HG03103 (cell line): ENCODE measurements around the gene ATXN2.
A peak's percentile ranks its signal among the peaks of the same experiment; 100 is the strongest.

ENCODE experiments used
- ATAC-seq: cut with Tn5 transposase; IDR thresholded peaks from one replicate; pipeline ENCODE4 v1.9.1; 2021; ENCODE audit warnings: low read depth; ENCODE audit not compliant: unreplicated experiment

The ATXN2 gene

DNA sequence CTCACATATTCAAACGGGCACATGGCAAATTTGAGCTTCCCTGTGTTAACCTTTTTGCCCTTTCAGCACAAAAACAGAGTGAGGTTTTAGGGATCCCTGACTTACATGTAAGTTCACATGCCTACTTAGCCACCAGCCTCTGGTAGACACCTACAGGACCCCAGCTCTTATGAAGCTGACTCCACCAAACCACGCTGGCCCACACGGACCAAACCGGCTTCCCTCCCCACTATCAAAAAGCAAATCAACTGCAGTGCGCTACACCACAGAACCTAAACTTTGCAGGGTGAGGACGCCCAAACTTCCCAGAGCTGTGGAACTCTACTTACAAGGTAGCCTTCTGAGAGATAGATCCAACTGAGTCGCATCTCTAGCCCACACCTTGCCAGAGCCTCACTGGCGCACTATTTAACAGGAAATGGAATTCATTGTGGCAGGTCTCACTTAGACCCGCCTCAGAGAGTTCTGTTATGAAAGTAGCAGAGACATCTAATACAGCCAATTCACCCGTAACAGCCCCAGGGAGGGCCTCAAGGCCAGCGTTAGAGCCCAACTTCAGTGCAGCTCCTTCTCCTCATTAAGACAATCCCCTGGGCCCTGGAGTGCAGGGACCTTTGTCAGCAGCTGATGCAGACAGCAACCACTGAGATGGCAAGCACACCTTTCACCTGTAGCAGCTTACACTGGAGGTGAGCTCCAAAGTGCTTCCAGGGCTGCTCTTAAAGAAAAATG lies 144.2 kb downstream of the ATXN2 start:
- ATAC-seq = no peak

GRCh38 chr12:111454311-111454710 lies 144.8 kb downstream of the ATXN2 start:
- ATAC-seq = no peak

- ATAC-seq = no peak
These were observed 145.8 kb downstream of the ATXN2 start for GRCh38 chr12:111453071-111453989.

DNA sequence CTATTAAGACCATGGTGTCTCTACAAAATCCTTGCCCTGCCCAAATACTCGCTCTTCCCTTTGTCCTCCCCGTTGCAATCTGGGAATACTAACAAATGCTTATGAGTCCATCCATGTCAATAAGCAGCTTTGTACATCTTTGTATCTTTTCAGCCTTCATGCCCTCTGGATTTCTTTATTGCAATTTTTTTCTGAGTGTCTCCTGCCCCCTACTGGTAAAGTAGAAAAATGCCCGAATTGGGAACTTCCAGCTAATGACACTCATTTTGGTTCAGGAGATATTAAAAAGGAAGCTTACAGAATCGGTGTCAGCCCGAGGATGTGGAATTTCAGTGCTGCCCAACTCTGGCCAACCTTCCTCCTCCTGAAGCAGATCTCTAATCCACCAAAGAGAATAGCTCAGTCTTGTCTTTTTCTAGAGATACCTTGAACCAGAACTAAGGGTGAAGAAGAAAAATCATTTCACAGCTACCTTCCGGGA lies 147.4 kb downstream of the ATXN2 start:
- no peak for ATAC-seq

DNA sequence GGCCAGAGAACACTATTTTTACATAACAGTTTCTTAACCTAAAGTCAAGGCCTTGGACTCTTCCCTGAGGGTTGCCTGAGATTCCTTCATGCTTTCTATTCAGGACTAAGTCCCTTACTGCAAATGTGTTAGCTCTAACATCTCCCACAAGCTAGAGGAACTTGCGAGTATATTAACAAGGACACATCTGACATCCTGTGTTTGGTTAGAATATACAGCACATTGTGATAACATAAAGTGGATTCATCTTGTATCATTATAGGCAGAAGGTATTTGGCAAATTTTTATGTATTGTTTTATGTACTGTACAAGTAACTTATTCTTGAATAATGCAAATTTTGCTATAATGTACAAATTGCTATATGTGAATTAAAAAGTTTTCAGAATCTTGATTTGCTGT lies 147.9 kb downstream of the ATXN2 start:
- ATAC-seq = no peak

DNA sequence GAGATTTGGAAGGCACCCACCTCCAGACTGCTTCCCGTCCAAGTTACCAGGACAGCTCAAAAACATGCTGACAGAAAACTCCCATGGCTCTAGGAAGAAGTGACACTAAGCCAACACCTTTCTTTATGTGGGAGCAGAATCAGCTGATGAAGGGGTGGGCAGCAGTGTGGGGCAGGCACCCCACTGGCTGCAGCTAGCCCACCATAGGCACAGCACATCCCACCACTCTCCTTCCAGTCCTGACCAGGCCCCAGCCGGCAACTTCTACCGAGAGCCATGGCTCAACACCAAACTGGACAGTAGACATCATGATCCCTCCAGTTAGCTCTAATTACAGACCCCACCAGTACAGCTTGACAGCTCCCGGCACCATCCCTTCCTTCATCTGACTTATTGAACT lies 148.4 kb downstream of the ATXN2 start:
- ATAC-seq = no peak

- ATAC-seq = no peak
These were observed 150.0 kb downstream of the ATXN2 start for GRCh38 chr12:111448846-111449790.

GRCh38 chr12:111448266-111448830 lies 150.8 kb downstream of the ATXN2 start:
- ATAC-seq = no peak

DNA sequence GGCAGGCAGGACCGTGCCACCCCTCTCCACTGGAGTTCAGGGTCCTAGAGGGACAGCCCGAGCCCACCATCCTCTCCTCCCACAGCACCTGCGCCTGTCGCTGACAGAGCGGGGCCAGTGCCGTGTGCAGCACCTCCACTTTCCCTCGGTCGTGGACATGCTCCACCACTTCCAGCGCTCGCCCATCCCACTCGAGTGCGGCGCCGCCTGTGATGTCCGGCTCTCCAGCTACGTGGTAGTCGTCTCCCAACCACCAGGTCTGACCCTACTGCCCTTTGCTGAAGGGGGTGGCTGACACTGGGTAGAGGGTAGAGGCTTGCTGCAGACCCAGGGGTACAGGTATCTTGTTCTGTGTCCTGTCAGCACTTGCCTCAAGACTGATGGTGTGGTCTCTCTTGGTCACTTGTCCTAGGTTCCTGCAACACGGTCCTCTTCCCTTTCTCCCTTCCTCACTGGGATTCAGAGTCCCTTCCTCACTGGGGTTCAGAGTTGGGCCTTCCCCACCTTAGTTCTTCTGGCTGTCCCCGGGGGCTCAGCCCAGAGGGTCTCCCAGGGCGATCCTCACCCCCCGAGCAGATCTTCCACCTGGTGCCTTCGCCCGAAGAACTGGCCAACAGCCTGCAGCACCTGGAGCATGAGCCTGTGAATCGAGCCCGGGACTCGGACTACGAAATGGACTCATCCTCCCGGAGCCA lies 151.4 kb downstream of the ATXN2 start:
- no peak for ATAC-seq

DNA sequence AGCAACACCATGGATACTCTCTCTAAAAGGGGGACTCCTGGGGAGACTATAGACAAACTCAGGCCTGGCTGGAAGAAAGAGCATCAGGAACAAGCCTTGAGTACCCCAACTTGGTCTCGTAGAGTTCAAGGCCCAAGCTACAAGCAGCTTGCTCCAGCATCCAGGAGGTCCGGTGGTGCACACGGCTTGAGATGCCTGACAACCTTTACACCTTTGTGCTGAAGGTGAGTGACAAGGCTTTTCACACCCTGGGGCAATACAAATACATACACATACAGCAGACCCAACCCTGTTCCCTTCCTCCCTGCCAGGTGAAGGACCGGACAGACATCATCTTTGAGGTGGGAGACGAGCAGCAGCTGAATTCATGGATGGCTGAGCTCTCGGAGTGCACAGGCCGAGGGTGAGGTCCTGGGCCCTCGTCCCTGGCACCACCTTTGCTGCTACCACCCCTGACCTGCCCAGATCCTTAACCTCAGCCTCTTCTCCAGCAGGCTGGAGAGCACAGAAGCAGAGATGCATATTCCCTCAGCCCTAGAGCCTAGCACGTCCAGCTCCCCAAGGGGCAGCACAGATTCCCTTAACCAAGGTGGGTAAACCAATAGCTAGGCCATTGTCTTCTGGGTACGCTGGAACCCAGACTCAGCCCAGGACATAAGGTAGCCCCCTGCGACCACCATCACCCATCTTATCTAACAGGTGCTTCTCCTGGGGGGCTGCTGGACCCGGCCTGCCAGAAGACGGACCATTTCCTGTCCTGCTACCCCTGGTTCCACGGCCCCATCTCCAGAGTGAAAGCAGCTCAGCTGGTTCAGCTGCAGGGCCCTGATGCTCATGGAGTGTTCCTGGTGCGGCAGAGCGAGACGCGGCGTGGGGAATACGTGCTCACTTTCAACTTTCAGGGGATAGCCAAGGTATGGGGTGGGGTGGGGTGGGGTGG lies 152.2 kb downstream of the ATXN2 start:
- ATAC-seq = no peak

- no peak for ATAC-seq
These were observed 153.2 kb downstream of the ATXN2 start for GRCh38 chr12:111445726-111446581.

DNA sequence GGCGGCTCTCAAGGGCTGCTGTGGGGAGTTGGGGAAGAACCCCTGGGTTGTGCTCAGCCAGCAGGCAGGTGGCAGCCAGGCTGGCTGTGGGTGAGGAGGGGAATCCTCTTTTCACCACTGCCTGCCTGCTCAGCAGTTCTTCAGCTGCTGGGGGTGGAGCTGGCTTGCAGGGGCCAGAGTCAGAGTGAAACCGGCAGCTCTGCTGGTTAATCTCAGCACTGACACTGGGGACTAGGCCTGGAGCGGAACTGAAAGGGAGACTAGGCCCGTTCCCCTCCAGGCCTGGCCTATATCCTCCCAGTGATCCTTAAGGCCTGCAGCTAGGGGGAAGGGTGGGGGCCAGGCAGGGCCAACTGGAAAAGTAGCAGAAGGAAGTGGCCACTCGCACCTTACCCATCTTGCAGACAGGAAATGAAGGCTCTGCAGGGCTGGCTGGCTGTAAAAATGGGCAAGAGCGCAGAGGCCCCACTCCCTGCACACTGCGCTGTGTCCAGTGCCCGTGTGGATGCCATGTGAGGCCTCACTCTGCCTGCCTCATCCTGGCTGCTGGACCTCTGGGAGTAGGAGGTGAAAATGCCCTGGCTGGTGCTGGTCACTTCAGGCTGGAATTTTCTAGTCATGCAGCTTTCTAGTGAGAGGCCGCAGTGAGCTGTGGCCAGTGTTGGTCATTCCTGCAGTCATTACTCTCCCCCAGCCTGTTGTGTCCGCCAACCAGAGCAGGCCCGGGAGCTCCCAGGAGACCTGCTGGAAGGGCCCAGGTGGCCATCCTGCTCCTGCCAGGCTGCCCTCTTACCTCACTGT lies 154.0 kb downstream of the ATXN2 start:
- peak; percentile 83 for ATAC-seq

DNA sequence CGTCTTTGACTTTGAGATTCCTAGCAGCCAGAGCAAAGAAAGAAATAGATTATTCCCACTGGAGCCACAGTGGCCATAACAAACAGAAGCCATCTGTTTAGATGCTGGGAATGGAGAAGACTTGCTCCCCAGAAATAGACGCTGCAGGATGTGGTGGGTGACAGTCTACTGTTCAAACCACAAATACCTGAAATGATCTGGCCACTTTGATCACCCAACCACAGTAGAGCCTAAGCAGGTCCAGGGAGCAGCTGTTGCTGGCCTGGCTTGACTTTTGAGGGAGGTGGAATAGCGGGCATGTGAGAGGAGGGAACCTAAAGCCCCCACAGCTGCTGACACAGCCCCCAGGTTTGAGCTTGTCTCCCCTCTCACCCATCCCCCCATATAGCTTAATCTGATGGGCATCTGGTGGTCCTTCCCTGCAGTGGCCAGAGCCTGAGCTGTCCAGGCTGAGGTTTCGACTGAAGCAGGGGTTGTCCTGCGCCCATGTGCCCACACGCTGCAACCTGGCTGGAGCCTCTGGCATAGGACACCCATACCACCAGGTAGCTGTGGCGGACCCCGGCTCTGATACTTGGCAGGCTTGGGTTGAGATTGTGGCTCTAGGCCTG lies 154.7 kb downstream of the ATXN2 start:
- ATAC-seq = peak; percentile 32

DNA sequence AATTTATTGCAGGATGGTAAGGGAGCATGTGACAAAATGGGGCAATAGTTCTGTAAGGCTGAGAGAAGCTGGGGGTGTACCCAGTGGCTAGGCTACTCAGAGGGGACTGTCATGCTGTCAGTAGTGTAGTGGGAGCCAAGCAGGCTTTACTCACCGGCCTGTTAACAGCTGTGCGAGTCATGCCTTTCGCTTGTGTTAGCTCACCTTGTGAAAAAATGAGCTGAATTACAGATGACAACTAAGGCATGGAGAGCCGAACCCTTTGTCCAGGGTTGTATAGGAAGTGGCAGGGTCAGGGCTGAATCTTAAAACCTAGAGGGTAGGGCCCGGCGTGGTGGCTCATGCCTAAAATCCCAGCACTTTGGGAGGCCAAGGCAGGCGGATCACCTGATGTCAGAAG lies 155.5 kb downstream of the ATXN2 start:
- ATAC-seq = no peak

DNA sequence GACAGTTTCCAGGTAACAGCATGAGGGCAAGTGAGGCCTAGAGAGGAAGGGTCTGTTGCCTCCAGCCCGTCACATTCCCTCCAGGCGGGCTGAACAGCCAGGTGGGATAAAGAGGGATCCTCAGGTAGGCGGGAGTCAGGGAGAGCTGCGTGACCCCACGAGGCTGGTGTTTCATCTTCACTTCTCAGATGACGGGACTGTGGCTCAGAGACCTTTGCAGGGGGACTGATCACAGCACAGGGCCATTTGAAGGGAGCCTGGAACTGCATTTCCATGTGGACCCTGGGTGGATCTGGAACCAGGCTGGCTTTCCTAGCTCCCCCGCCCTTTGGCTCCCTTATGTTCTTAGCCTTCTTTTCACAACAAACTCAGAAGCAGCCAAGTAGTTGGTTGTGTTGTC lies 156.0 kb downstream of the ATXN2 start:
- ATAC-seq = no peak

DNA sequence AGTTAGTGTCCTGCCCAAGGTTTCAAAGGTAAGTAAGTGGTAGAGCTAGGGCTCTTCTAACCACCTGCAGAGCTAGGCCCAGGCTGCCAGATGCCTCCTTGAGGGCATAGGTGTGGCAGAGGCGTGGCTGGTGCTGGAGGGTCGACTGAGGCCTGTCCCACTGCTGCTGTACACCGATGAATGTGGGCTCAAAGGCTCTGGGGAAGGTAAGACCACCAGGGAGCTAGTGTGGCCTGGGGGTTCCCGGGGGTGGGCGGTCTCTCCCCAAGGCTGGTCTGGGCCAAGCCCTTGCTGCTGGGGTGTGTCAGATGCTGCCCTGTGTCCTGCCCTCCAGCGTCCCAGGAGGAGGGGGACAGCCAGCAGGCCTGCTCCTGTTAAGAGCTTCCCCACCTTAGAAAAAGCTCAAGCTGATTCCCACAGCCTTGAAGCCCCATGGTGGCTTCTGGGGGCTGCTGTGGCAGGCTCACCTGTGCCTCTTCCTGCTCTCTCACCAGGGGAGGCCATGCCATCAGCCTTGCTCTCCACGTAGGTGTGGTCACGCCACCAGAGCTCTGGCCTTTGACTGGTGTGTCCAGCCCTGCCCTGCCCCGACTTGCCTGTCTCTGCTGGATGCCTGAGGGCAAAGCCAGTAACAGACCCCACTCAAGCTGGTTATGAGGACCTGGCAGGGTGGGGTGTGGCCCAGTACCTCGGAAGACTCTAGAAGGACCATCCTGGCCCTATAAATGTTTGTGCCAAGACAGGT lies 156.6 kb downstream of the ATXN2 start:
- ATAC-seq = no peak
